Activated CD4-positive, CD25-positive, alpha-beta regulatory T cell treated with anti-CD3 and anti-CD28 coated beads, Interleukin-2, amount 50 U/mL, for 16 hours (primary cell): ENCODE measurements around the gene FOXK2.
A peak's percentile ranks its signal among the peaks of the same experiment; 100 is the strongest.

Experiments
- DNase-seq: peaks from one replicate; pipeline ENCODE4 v3.0.0-alpha.2; 2020; ENCODE audit warnings: low read depth, low spot score

Gene FOXK2

DNA sequence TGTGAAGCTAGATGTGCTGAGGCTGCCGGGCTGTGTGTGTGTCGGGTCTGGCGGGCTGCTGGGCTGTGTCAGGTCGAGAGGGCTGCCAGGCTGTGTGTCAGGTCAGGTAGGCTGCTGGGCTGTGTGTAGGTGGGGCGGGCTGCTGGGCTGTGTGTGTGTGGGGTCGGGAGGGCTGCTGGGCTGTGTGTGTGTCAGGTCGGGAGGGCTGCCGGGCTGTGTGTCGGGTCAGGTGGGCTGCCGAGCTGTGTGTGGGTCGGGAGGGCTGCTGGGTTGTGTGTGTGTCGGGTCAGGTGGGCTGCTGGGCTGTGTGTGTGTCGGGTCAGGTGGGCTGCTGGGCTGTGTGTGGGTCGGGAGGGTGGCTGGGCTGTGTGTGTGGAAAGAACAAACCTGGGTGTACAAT, 120.1 kb downstream of the FOXK2 start:
- no peak for DNase-seq

DNA sequence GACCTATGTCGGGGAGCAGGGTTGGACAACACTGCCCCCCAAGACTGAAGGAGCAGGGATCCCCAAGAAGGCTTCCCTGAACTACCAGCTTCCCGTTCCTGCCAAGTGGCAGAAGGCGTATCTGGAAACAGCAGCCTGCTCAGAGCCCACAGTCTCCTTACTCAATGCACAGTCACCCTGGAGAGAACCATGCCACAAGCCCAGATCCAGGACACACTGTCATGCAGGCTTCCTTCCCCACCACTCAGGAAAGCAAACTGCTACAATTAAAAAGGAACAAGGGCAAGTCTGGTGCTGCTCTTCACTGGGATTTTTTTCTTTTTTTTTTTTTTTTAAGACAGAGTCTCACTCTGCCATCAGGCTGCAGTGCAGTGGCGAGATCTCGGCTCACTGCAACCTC, 120.5 kb downstream of the FOXK2 start:
- DNase-seq: no peak

DNA sequence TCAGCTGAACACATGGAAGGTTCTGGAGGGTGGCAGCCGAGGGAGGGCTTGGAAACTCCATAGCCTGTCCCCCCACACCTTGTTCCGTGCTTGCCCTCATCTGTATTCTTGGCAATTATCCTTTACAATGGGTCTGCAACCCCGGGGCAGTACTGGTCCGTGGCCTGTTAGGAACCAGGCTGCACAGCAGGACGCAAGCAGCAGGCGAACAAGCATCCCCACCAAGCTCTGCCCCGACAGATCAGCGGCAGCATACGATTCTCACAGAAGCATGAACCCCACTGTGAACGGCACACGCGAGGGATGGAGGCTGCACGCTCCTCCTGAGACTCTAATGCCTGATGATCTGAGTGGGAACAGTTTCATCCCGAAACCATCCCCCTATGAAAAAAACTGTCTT, 122.5 kb downstream of the FOXK2 start:
- no peak for DNase-seq

DNA sequence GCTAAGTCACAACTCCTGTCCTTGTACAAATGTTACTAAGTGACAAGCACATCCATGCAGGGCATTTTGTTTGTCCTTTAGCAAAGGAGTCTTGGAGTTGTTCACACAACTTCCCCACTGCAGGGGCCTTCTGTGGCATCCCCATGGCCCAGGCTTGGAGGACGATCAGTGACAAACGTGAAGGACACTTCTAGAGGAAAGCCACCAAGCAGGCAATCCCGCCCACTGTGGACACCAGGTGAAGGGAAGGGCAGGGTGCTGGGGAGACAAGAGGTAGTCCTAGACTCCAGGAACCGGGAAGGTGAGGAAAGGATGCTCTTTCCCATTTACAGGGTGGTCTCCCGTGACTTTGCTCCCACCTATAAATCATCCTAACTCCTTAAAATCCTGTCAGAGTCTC, 124.6 kb downstream of the FOXK2 start:
- no peak for DNase-seq

DNA sequence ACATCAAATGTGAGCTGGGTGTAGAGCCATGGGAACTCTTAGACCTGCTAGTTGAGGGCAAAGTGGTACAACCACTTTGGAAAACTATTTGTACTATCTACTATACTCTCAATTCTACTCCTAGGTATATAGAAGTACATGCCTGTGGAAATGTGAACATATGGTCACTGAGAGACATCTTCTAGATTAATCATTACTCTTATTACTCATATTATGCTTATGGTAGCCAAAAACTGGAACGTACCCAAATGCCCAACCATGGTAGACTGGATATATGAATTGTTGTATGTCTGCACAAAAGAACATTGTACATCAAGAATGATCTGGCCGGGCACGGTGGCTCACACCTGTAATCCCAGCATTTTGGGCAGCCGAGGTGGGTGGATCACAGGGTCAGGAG, 126.0 kb downstream of the FOXK2 start:
- no peak for DNase-seq

DNA sequence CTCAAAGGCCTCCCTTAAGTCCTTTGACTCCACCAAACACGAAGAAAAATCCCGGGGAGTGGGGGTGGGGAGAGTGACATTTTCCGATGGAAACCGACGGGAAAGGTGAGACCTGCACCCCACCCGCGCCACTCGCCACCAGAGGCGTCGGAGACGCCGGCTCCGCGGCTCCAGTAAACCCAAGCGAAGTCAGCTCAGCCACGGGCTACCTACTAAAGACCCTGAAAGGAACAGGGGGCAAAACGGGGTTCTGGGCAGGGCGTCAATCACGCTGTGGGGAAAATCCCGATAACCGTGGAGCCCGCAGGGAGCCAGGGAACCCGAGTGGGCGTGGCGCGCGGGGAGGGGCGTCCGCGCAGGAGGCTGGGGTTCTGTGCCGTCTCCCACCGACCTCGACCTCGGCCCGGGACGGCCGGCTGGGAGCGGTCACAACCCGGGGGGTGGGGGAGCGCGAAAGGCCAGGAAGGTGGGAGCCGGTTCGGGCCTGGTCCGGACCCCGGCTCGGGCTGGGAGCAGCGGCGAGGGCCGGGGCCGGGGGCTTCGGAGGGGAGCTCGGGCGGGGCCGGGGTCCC, 128.1 kb downstream of the FOXK2 start:
- no peak for DNase-seq

DNA sequence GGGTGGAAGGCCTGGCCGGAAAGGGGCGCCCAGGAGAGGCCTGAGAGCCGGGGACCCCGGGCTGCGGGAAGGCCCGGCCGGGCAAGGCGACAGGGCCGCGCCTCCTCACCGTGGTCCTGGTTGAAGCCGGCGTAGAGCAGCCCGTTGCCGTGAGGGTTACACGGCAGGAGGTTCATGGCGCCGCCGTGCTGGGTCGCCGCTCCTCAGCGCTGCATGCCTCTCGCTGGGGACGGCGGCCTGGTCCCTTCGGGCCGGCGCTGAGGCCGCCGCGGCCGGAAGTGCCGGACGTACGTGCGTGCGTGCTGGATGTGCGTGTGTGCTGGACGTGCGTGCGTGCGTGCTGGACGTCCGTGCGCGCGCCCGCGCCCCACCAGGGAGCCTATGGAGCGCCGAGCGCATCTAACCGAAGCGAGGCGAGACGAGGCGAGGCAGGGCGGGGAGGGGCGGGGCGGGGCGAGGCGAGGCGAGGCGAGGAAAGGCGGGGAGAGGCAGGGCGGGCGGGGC, 128.7 kb downstream of the FOXK2 start, which contains the start of gene WDR45B:
Gene WDR45B, minus strand, starts transcription at position 280 of the 504 bp plus-strand sequence. Its CDS starts 104 bp downstream, at position 176.
- DNase-seq: peak; percentile 75

DNA sequence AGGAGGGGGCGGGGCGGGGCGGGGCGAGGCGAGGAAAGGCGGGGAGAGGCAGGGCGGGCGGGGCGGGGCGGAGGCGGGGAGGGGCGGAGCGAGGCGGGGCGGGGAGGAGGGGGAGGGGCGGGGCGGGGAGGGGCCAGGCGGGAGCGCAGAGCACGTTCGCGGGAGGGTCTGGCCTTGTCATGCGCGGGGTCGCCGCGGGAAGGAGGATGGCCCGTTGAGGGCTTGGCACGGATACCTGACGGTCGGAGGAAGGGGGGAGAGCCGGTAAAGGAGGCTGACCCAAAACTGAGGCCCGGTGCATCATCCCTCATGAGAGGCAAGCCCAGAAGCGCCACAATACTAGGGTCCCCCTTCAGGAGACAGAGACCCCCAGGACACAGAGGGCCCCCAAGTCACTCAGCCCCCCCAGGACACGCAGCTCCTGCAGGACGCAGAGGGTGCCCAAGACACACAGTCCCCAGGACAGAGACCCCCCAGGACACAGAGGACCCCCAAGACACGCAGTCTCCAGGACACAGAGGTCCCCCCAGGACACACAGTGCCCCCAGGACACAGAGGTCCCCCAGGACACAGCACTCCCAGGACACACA, 129.3 kb downstream of the FOXK2 start:
- peak; percentile 21 for DNase-seq

DNA sequence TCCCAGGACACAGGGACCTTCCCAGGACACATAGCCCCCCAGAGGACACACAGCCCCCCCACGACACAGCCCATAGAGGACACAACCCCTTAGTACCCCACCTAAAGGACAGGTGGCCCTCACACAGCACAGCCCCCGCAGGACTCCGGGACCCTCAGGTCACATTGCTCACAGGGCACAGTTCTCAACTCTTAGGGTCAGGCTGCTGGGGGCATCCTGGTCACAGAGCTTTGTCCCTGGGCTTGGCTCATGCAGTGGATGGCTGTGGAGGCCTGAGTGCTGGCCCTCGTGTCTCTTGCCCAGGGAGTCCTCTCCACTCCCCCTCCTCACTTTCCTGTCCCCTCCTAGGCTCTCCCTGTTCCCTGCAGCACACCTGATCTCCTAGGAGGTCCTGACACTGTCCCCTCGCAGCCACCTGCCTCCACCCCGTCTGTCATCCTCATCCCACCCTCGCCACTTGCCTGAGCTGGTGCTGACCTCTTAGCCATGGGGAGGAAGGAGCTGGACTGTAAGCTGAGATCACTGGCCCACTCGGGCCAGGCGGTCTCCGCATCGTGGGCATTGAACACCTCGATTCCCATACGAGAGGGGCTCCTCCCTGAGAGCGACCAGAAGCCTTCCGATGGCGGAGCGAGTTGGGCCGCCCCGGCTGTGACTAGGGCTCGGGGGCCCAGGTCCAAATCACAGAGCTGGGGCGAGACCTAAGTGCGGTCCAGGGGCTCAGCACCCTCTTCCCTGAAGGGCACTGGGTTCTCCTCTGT, 130.1 kb downstream of the FOXK2 start:
- DNase-seq: no peak

DNA sequence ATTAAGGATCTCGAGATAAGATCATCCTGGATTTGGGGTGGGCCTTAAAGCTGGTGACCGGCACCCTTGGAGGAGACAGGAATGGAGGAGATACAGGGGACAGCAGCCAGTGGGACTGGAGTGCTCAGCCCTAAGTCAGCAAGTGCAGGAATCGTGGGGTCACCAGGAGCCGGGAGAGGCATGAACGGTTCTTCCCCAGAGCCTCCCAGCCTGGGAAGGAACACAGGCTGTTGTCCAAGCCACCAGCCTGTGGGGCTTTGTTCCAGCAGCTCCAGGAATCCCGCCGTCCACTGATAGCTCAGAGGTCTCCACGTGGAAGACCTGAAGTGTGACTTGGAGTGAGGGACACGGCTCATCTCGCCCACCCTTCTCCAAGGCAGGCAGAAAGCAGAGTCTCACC, 131.2 kb downstream of the FOXK2 start:
- no peak for DNase-seq

DNA sequence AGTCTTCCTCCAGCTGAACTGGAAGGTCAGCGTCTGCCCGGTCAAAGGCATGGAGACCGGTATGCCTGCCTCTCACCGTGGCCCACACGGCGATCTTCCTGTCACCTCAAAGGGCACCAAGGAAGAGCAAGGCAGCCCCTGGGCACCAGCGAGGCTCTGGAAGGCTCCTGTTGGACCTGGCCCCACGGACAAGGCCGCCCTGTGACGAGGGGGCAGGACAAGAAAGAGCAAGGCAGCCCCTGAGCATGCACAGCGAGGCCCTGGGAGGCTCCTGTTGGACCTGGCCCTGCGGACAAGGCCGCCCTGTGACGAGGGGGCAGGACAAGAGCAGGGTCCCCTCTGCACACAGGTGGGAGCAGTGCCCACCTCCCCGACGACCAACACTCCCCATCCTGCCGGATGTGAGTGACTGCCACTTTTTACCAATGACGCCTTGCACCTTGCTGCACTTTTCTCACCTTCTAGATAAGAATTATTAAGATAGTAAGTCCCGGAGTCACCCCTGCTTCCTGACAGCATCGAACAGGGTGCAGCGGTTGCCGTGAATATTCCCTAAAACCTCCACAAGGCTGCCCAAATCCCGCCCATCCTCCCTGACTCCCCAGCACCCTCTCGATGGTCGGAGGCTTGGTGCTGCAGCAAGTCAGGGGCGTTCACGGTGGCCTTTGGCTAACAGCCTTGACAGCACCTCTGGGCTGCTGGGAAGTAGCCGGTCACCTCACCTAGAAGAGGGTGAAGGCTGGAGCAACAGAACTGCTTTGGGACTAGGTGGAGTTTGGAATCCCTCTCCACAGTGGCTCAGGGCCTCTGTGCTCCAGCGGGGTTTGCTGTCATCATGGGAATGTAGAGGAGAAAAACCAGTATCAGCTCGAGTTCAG, 134.4 kb downstream of the FOXK2 start:
- DNase-seq: no peak
